ENCODE measurements around the gene CBX1. TPM values are rescaled to one million over a fixed set of nuclear protein-coding genes. Genes with fewer than 3 reads are reported as not detected.

The CBX1 gene
- total and polyA plus RNA-seq, 4 donors: 33.3 to 81.1 (median 49.0) TPM

- no peak for ATAC-seq (ENCODE audit: low FRiP score)
- no peaks in the 10 kb centered on the region for H3K4me1 ChIP-seq (ENCODE audit: control insufficient read depth in 1 of 2, insufficient read depth in 2 of 2, low read length in 2 of 2)
- H3K9me3 ChIP-seq (ENCODE audit: control insufficient read depth, low read length): no peaks in the 10 kb centered on the region
- intact Hi-C loops (cut with DNase I): no loop called here
- H3K4me3 ChIP-seq (ENCODE audit: low read length in 2 of 2): no peak overlapping the region
- no peak for DNase-seq
- H3K36me3 ChIP-seq (ENCODE audit: control insufficient read depth in 1 of 2, insufficient read depth in 2 of 2, low read length in 1 of 2): peaks cover 0 to 17% of the 10 kb centered on the region in 2 donors
- no peaks in the 10 kb centered on the region for H3K27me3 ChIP-seq (ENCODE audit: control insufficient read depth in 1 of 2, insufficient read depth in 2 of 2, low read length in 1 of 2)
- 96% methylated on average over 7 of the region's 7 CpGs for WGBS, 2 donors
- peak overlapping the region in 1 of 2 donors; percentile 7 for H3K27ac ChIP-seq (ENCODE audit: low read depth in 1 of 2, low read length in 2 of 2)
These were observed 39.0 kb downstream of the CBX1 start for GRCh38 chr17:48062273-48062672.

GRCh38 chr17:48060249-48060648, 41.0 kb downstream of the CBX1 start:
- Histone ChIP-seq H3K36me3 (ENCODE audit: control insufficient read depth in 1 of 2, insufficient read depth in 2 of 2, low read length in 1 of 2) (peaks cover 0 to 17% of the 10 kb centered on the region in 2 donors), H3K27ac (ENCODE audit: low read depth in 1 of 2, low read length in 2 of 2) (no peak overlapping the region), H3K4me3 (ENCODE audit: low read length in 2 of 2) (no peak overlapping the region), H3K4me1 (ENCODE audit: control insufficient read depth in 1 of 2, insufficient read depth in 2 of 2, low read length in 2 of 2) (no peaks in the 10 kb centered on the region), H3K9me3 (ENCODE audit: control insufficient read depth, low read length) (no peaks in the 10 kb centered on the region), H3K27me3 (ENCODE audit: control insufficient read depth in 1 of 2, insufficient read depth in 2 of 2, low read length in 1 of 2) (no peaks in the 10 kb centered on the region)
- intact Hi-C loops (cut with DNase I): no loop called here
- no peak for ATAC-seq (ENCODE audit: low FRiP score)
- 58 to 61% methylated on average over 7 of the region's 7 CpGs for WGBS, 2 donors
- no peak for DNase-seq

- 92% methylated on average over 32 of the region's 32 CpGs for WGBS, 2 donors
- Histone ChIP-seq H3K4me3 (ENCODE audit: low read length in 2 of 2) (no peak overlapping the region), H3K27ac (ENCODE audit: low read depth in 1 of 2, low read length in 2 of 2) (no peak overlapping the region), H3K9me3 (ENCODE audit: control insufficient read depth, low read length) (no peaks in the 10 kb centered on the region), H3K36me3 (ENCODE audit: control insufficient read depth in 1 of 2, insufficient read depth in 2 of 2, low read length in 1 of 2) (peaks cover 0 to 17% of the 10 kb centered on the region in 2 donors), H3K27me3 (ENCODE audit: control insufficient read depth in 1 of 2, insufficient read depth in 2 of 2, low read length in 1 of 2) (no peaks in the 10 kb centered on the region), H3K4me1 (ENCODE audit: control insufficient read depth in 1 of 2, insufficient read depth in 2 of 2, low read length in 2 of 2) (no peaks in the 10 kb centered on the region)
- no peak for DNase-seq
- ATAC-seq (ENCODE audit: low FRiP score): no peak
- intact Hi-C loops (cut with DNase I): no loop called here
These were observed 42.1 kb downstream of the CBX1 start for GRCh38 chr17:48059125-48059668.

GRCh38 chr17:48058393-48059124, 42.7 kb downstream of the CBX1 start:
- ATAC-seq (ENCODE audit: low FRiP score): no peak
- H3K36me3 ChIP-seq (ENCODE audit: control insufficient read depth in 1 of 2, insufficient read depth in 2 of 2, low read length in 1 of 2): peaks cover 0 to 17% of the 10 kb centered on the region in 2 donors
- no peaks in the 10 kb centered on the region for H3K9me3 ChIP-seq (ENCODE audit: control insufficient read depth, low read length)
- intact Hi-C loops (cut with DNase I): no loop called here
- WGBS, 2 donors: 75 to 82% methylated on average over 11 of the region's 11 CpGs
- H3K27ac ChIP-seq (ENCODE audit: low read depth in 1 of 2, low read length in 2 of 2): no peak overlapping the region
- no peaks in the 10 kb centered on the region for H3K27me3 ChIP-seq (ENCODE audit: control insufficient read depth in 1 of 2, insufficient read depth in 2 of 2, low read length in 1 of 2)
- H3K4me3 ChIP-seq (ENCODE audit: low read length in 2 of 2): no peak overlapping the region
- peaks cover under 1 to 1% of the 10 kb centered on the region in 2 donors for H3K4me1 ChIP-seq (ENCODE audit: control insufficient read depth in 1 of 2, insufficient read depth in 2 of 2, low read length in 2 of 2)
- DNase-seq: no peak

GRCh38 chr17:48057626-48058025, 43.7 kb downstream of the CBX1 start:
- WGBS, 2 donors: 64 to 79% methylated on average over 4 of the region's 4 CpGs
- DNase-seq: no peak
- intact Hi-C loops (cut with DNase I): no loop called here
- Histone ChIP-seq H3K4me1 (ENCODE audit: control insufficient read depth in 1 of 2, insufficient read depth in 2 of 2, low read length in 2 of 2) (peaks cover 3 to 4% of the 10 kb centered on the region in 2 donors), H3K4me3 (ENCODE audit: low read length in 2 of 2) (no peak overlapping the region), H3K27me3 (ENCODE audit: control insufficient read depth in 1 of 2, insufficient read depth in 2 of 2, low read length in 1 of 2) (no peaks in the 10 kb centered on the region), H3K36me3 (ENCODE audit: control insufficient read depth in 1 of 2, insufficient read depth in 2 of 2, low read length in 1 of 2) (peaks cover 0 to 17% of the 10 kb centered on the region in 2 donors), H3K9me3 (ENCODE audit: control insufficient read depth, low read length) (no peaks in the 10 kb centered on the region), H3K27ac (ENCODE audit: low read depth in 1 of 2, low read length in 2 of 2) (no peak overlapping the region)
- no peak for ATAC-seq (ENCODE audit: low FRiP score)

GRCh38 chr17:48056879-48057278, 44.4 kb downstream of the CBX1 start:
- H3K27ac ChIP-seq (ENCODE audit: low read depth in 1 of 2, low read length in 2 of 2): no peak overlapping the region
- H3K9me3 ChIP-seq (ENCODE audit: control insufficient read depth, low read length): no peaks in the 10 kb centered on the region
- 51 to 70% methylated on average over 2 of the region's 2 CpGs for WGBS, 2 donors
- peaks cover 0 to 16% of the 10 kb centered on the region in 2 donors for H3K36me3 ChIP-seq (ENCODE audit: control insufficient read depth in 1 of 2, insufficient read depth in 2 of 2, low read length in 1 of 2)
- H3K27me3 ChIP-seq (ENCODE audit: control insufficient read depth in 1 of 2, insufficient read depth in 2 of 2, low read length in 1 of 2): no peaks in the 10 kb centered on the region
- intact Hi-C loops (cut with DNase I): no loop called here
- no peak overlapping the region for H3K4me3 ChIP-seq (ENCODE audit: low read length in 2 of 2)
- ATAC-seq (ENCODE audit: low FRiP score): no peak
- DNase-seq: no peak
- peaks cover 4 to 5% of the 10 kb centered on the region in 2 donors for H3K4me1 ChIP-seq (ENCODE audit: control insufficient read depth in 1 of 2, insufficient read depth in 2 of 2, low read length in 2 of 2)

GRCh38 chr17:48056246-48056745, 45.0 kb downstream of the CBX1 start:
- 93% methylated on average over 10 of the region's 10 CpGs for WGBS, 2 donors
- intact Hi-C loops (cut with DNase I): no loop called here
- peaks cover 5 to 8% of the 10 kb centered on the region in 2 donors for H3K4me1 ChIP-seq (ENCODE audit: control insufficient read depth in 1 of 2, insufficient read depth in 2 of 2, low read length in 2 of 2)
- H3K27ac ChIP-seq (ENCODE audit: low read depth in 1 of 2, low read length in 2 of 2): no peak overlapping the region
- H3K36me3 ChIP-seq (ENCODE audit: control insufficient read depth in 1 of 2, insufficient read depth in 2 of 2, low read length in 1 of 2): peaks cover 0 to 14% of the 10 kb centered on the region in 2 donors
- no peaks in the 10 kb centered on the region for H3K27me3 ChIP-seq (ENCODE audit: control insufficient read depth in 1 of 2, insufficient read depth in 2 of 2, low read length in 1 of 2)
- H3K4me3 ChIP-seq (ENCODE audit: low read length in 2 of 2): no peak overlapping the region
- no peak for ATAC-seq (ENCODE audit: low FRiP score)
- H3K9me3 ChIP-seq (ENCODE audit: control insufficient read depth, low read length): no peaks in the 10 kb centered on the region
- no peak for DNase-seq

GRCh38 chr17:48055531-48056245, 45.6 kb downstream of the CBX1 start:
- Histone ChIP-seq H3K27ac (ENCODE audit: low read depth in 1 of 2, low read length in 2 of 2) (no peak overlapping the region), H3K27me3 (ENCODE audit: control insufficient read depth in 1 of 2, insufficient read depth in 2 of 2, low read length in 1 of 2) (no peaks in the 10 kb centered on the region), H3K36me3 (ENCODE audit: control insufficient read depth in 1 of 2, insufficient read depth in 2 of 2, low read length in 1 of 2) (peaks cover 0 to 14% of the 10 kb centered on the region in 2 donors), H3K4me3 (ENCODE audit: low read length in 2 of 2) (no peak overlapping the region), H3K4me1 (ENCODE audit: control insufficient read depth in 1 of 2, insufficient read depth in 2 of 2, low read length in 2 of 2) (peaks cover 5 to 11% of the 10 kb centered on the region in 2 donors), H3K9me3 (ENCODE audit: control insufficient read depth, low read length) (no peaks in the 10 kb centered on the region)
- WGBS, 2 donors: 75 to 77% methylated on average over 5 of the region's 5 CpGs
- no peak for ATAC-seq (ENCODE audit: low FRiP score)
- intact Hi-C loops (cut with DNase I): no loop called here
- DNase-seq: no peak

Measured in aorta (tissue), 5 donors.